Measurements from ENCODE around the gene MEAK7.

Gene MEAK7

GRCh38 chr16:84466692-84467091, 37.8 kb downstream of the MEAK7 start:
- no peak for DNase-seq (ENCODE audit: low spot score)

GRCh38 chr16:84465154-84465553, 39.3 kb downstream of the MEAK7 start:
- no peak for DNase-seq (ENCODE audit: low spot score)

GRCh38 chr16:84464116-84464515, 40.3 kb downstream of the MEAK7 start:
- no peak for DNase-seq (ENCODE audit: low spot score)

DNA sequence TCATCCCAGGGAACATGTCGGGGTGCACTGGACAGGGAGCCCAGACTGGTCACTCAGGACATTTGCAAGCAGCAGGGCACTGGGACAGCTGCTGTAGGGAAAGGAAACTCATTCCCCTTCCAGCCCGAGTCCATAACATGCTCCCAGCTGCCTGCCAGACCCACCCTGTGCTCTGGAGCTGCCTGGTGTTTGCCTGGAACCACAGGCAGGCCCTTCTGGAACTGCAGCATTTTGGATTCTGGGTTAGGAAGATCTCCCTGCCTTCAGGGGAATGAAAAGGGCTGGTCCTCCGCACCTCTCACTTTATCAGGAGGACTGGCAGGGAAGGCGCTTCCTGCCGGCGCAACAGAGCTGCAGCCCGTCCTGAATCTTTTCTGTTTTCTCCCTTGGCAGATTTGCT, 41.2 kb downstream of the MEAK7 start:
- DNase-seq (ENCODE audit: low spot score), result no peak

- no peak for DNase-seq (ENCODE audit: low spot score)
These were observed 41.9 kb downstream of the MEAK7 start for GRCh38 chr16:84462296-84463210.

- no peak for DNase-seq (ENCODE audit: low spot score)
These were observed 42.8 kb downstream of the MEAK7 start for GRCh38 chr16:84461413-84462295.

GRCh38 chr16:84461029-84461412, 43.4 kb downstream of the MEAK7 start:
- DNase-seq (ENCODE audit: low spot score), result no peak

DNA sequence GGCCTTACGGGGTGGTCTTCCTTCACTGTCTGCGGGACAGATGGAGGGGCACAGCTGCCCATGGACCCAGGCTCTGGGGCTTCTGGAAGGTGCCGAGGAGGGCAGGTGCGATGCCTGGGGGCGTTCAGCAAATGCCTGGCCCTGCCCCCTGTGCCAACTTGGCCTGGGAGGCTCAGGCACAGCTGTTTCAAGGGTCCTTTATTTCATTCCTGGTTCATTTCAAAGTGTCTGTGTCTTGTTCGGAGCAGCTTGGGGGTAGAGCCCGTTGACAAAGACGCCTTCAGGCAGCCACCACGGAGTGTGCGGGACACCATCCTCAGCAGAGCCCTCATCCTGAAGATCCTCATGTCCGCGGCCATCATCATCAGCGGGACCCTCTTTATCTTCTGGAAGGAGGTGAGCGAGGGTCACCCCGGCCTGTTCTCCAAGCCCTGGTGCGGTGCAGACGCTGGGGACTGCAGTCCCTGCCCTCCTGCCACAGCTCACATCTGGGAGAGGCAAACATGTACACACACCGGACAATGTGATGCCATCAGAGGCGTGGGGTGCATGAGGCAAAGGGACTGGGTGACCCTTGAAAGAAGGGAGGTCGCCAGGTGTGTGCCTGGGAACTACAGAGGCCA, 43.9 kb downstream of the MEAK7 start:
- DNase-seq (ENCODE audit: low spot score), result no peak

DNA sequence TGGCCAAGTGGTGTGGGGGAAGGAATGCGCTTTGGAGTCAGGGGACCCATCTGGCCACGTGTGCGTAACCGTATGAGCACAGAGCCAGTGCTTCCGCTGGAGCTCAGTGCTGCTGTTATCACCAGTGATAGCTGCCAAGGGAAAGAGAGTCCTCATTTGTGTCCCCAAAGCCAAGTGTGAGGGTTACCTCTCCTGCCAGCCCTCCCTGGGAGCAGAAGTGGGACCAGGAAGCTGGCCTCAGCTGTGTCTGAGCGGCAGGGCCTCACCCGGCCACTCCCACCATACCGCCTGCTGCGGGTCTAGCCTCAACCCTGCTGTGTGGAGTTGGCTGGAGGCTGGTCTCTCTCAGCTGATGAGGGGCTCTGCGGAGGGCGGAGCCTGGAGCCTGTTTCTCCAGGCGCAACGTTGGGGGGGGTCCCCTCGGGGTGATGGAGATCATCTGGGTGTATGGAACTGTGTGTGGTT, 44.5 kb downstream of the MEAK7 start:
- DNase-seq (ENCODE audit: low spot score), result no peak

GRCh38 chr16:84459533-84459894, 44.9 kb downstream of the MEAK7 start:
- no peak for DNase-seq (ENCODE audit: low spot score)

- no peak for DNase-seq (ENCODE audit: low spot score)
These were observed 45.6 kb downstream of the MEAK7 start for GRCh38 chr16:84458606-84459532.

- DNase-seq (ENCODE audit: low spot score), result no peak
These were observed 49.4 kb downstream of the MEAK7 start for GRCh38 chr16:84455031-84455430.

Measured in CD4-positive, alpha-beta T cell treated with Interleukin-6 at 100 ng/mL for 8 hours (primary cell).